GM19193 (cell line): Measurements from ENCODE around the gene AMBP.

Experiments
- POLR2A ChIP-seq: IDR thresholded peaks from 4 replicates; pipeline ENCODE4 v1.6.1; 2011; ENCODE audit not compliant: insufficient read depth, insufficient read length; ENCODE audit errors: extremely low read depth

Gene AMBP

GRCh38 chr9:114046875-114047274, 31.2 kb downstream of the AMBP start:
- TF ChIP-seq POLR2A = no peak

- no peak for TF ChIP-seq POLR2A
Observed at GRCh38 chr9:114046237-114046755, 31.8 kb downstream of the AMBP start.

GRCh38 chr9:114039484-114039883, 38.6 kb downstream of the AMBP start:
- no peak for TF ChIP-seq POLR2A

GRCh38 chr9:114038724-114039313, 39.3 kb downstream of the AMBP start:
- TF ChIP-seq POLR2A = no peak

GRCh38 chr9:114037961-114038723, 40.0 kb downstream of the AMBP start:
- no peak for TF ChIP-seq POLR2A

GRCh38 chr9:114037249-114037648, 40.9 kb downstream of the AMBP start:
- TF ChIP-seq POLR2A = no peak

GRCh38 chr9:114035845-114036801, 42.0 kb downstream of the AMBP start:
- TF ChIP-seq POLR2A = no peak

- TF ChIP-seq POLR2A = no peak
Observed at GRCh38 chr9:114035221-114035844, 42.8 kb downstream of the AMBP start.

- TF ChIP-seq POLR2A = no peak
Observed at GRCh38 chr9:114034661-114035062, 43.4 kb downstream of the AMBP start.

GRCh38 chr9:114034196-114034595, 43.9 kb downstream of the AMBP start:
- no peak for TF ChIP-seq POLR2A

- no peak for TF ChIP-seq POLR2A
Observed at GRCh38 chr9:114033397-114034103, 44.5 kb downstream of the AMBP start.

- TF ChIP-seq POLR2A = no peak
Observed at GRCh38 chr9:114031948-114032840, 45.9 kb downstream of the AMBP start.

- TF ChIP-seq POLR2A = no peak
Observed at GRCh38 chr9:114031037-114031630, 47.0 kb downstream of the AMBP start.

- TF ChIP-seq POLR2A = no peak
Observed at GRCh38 chr9:114030364-114030763, 47.7 kb downstream of the AMBP start.
